K562 (cell line): ENCODE measurements around the gene FNBP1. TPM values are rescaled to one million over a fixed set of nuclear protein-coding genes. Genes with fewer than 3 reads are reported as not detected.
"Not testable (repeated sequence)": the region's sequence is repeated elsewhere in the genome, so short reads cannot be mapped to it uniquely, and the experiment has no call there.

ENCODE experiments used
- ATAC-seq: fragments of 200-7000 bp; cut with Tn5 transposase; 3 replicates; pipeline ENCODE4 v1.9.1; 2020; ENCODE audit warnings: moderate library complexity
- BruUV-seq: library from RNA; stranded (reverse); fragments of 400-500 nt; replicated peaks from 2 replicates; lab custom pipeline; 2021; lab: Mats Ljungman, UMichigan
- CTCF ChIA-PET: fragments of 300-600 bp; formaldehyde crosslinking; extraction: SDS; loops from one replicate; lab custom pipeline; 2021; ENCODE audit warnings: low intra/inter-chr PET ratio; lab: Yijun Ruan, JAX
- POLR2A ChIA-PET: fragments of 300-600, 350-650 bp; sonication (Branson Sonifier 250); formaldehyde crosslinking; extraction: SDS; loops from one replicate; lab custom pipeline; 2021; ENCODE audit warnings: antibody characterized with exemption, inconsistent platforms; lab: Yijun Ruan, JAX
- DNase-seq, 4 experiments: peaks; one replicate each; pipeline versions ENCODE4 v3.0.0 to v3.0.0-alpha.2; 2011 to 2018; ENCODE audit warnings: low spot score in 3 of 4, mixed read lengths in 3 of 4; ENCODE audit errors: extremely low read depth in 1 of 4
- FAIRE-seq: peaks from 2 replicates; lab custom pipeline; 2011; peaks lifted over from hg19 to GRCh38; lab: Jason Lieb, UNC
- H2AFZ ChIP-seq: 2 replicates; pipeline ENCODE4 v1.6.0; 2011; ENCODE audit warnings: low read depth, low read length, control low read depth, inconsistent platforms
- H3K27ac ChIP-seq: fragments of 200-600 bp; 3 replicates; pipeline ENCODE4 v1.8.0; 2011; ENCODE audit warnings: low read depth, mild to moderate bottlenecking, control low read depth, inconsistent platforms, low read length, moderate library complexity, mixed read lengths; ENCODE audit errors: extremely low read depth
- H3K27me3 ChIP-seq, 2 experiments: fragments of 300-600 bp in 1 of 2; 2 replicates in 1 of 2; 3 replicates in 1 of 2; pipeline versions ENCODE4 v1.6.0 to v1.8.0; 2011; ENCODE audit warnings: inconsistent platforms in 2 of 2, low read length in 2 of 2, mild to moderate bottlenecking in 1 of 2, mixed read lengths in 1 of 2, moderate library complexity in 1 of 2; ENCODE audit not compliant: control insufficient read depth in 2 of 2, insufficient read depth in 2 of 2
- H3K36me3 ChIP-seq: fragments of 300-600 bp; 3 replicates; pipeline ENCODE4 v1.8.0; 2011; ENCODE audit warnings: mild to moderate bottlenecking, low read length, inconsistent platforms; ENCODE audit not compliant: control insufficient read depth, insufficient read depth
- H3K4me1 ChIP-seq, 2 experiments: fragments of 200-600 bp in 1 of 2; replicated peaks in 1 of 2; 2 replicates in 1 of 2; 3 replicates in 1 of 2; pipeline versions ENCODE4 v1.5.1 to v1.8.0; 2011; ENCODE audit warnings: inconsistent platforms in 2 of 2, low read length in 2 of 2, mild to moderate bottlenecking in 1 of 2, mixed read lengths in 1 of 2, moderate library complexity in 1 of 2; ENCODE audit not compliant: control insufficient read depth in 2 of 2, insufficient read depth in 2 of 2
- H3K4me2 ChIP-seq: 2 replicates; pipeline ENCODE4 v1.6.1; 2011; ENCODE audit warnings: low read length, control low read depth, inconsistent platforms, mixed read lengths; ENCODE audit not compliant: insufficient read depth
- H3K4me3 ChIP-seq: fragments of 200-600 bp; sonication (generic), shearing (Covaris generic); 2 replicates; pipeline ENCODE4 v1.5.1; 2016; ENCODE audit warnings: control low read depth, inconsistent platforms
- H3K79me2 ChIP-seq: fragments of 200-600 bp; 3 replicates; pipeline ENCODE4 v1.8.0; 2011; ENCODE audit warnings: low read length, inconsistent platforms; ENCODE audit not compliant: control insufficient read depth, insufficient read depth
- H3K9ac ChIP-seq, 2 experiments: 2 replicates each; pipeline versions ENCODE4 v1.6.0 to v1.6.1; 2011; ENCODE audit warnings: low read depth in 2 of 2, low read length in 2 of 2, control low read depth in 1 of 2, inconsistent platforms in 1 of 2, mild to moderate bottlenecking in 1 of 2, mixed read lengths in 1 of 2; ENCODE audit not compliant: insufficient read depth in 1 of 2
- H3K9me1 ChIP-seq: one replicate; pipeline ENCODE4 v1.6.0; 2011; ENCODE audit warnings: inconsistent platforms, mild to moderate bottlenecking, low read length, moderate library complexity; ENCODE audit not compliant: control insufficient read depth, insufficient read depth
- H3K9me3 ChIP-seq: replicated peaks from 2 replicates; pipeline ENCODE4 v1.5.1; 2011; ENCODE audit warnings: low read depth, low read length, inconsistent platforms; ENCODE audit not compliant: control insufficient read depth, insufficient read depth
- H4K20me1 ChIP-seq: replicated peaks from 2 replicates; pipeline ENCODE4 v1.6.1; 2011; ENCODE audit warnings: low read length, inconsistent platforms, mixed read lengths; ENCODE audit not compliant: control insufficient read depth, insufficient read depth
- MAFK ChIP-seq: IDR thresholded peaks from 2 replicates; pipeline ENCODE4 v1.6.1; 2011; ENCODE audit warnings: low read length, improper control_type of control experiment
- POLR2B ChIP-seq: fragments of 450-650 bp; IDR thresholded peaks from 2 replicates; pipeline ENCODE4 v1.6.1; 2018; ENCODE audit warnings: low read depth; ENCODE audit not compliant: partially characterized antibody
- RBBP5 ChIP-seq: fragments of 200-600 bp; sonication (generic); IDR thresholded peaks from 2 replicates; pipeline ENCODE4 v1.6.1; 2012; ENCODE audit warnings: borderline replicate concordance, mild to moderate bottlenecking, low read length, control low read depth, inconsistent platforms; ENCODE audit not compliant: insufficient read depth, poor library complexity, severe bottlenecking
- WGBS: fragments of 100-300 bp; shearing (Covaris generic); methylation state at CpG from one replicate; pipeline ENCODE4 v1.1.6; 2016; ENCODE audit warnings: low coverage, mixed read lengths; ENCODE audit not compliant: insufficient coverage; ENCODE audit errors: missing lambda C conversion rate; 5-methylcytosine and 5-hydroxymethylcytosine counted together
- in situ Hi-C: fragments of 300-500 bp; cut with MboI; formaldehyde crosslinking; loops from 4 replicates; pipeline ENCODE4 v1.15.0; 2018; ENCODE audit warnings: inconsistent platforms, mixed read lengths
- intact Hi-C: fragments of 100-400 bp; cut with micrococcal nuclease; formaldehyde crosslinking; loops from 2 replicates; pipeline ENCODE4 v1.14.2; 2022
- polyA plus RNA-seq, 8 experiments: library from polyadenylated mRNA; depleted of rRNA in 4 of 8; stranded (reverse) in 5 of 8; unstranded in 3 of 8; fragments of >200 nt; fragmentation: Nextera tagmentation in 2 of 8; fragmentation: Illumina TruSeq in 1 of 8; extraction: Ambion mirVana in 2 of 8; extraction: Trizol in 1 of 8; gene quantifications; 2 replicates each; pipeline versions ENCODE4 v1.2.1 to v1.2.3, GENCODE V29; 2011 to 2014; ENCODE audit warnings: inconsistent platforms in 1 of 8, missing spikeins in 1 of 8
- total RNA-seq, 7 experiments: library from RNA; depleted of rRNA in 6 of 7; stranded (reverse); fragments of >200 nt in 6 of 7; fragmentation: Illumina TruSeq in 2 of 7; extraction: Trizol in 2 of 7; gene quantifications; 2 replicates each; pipeline versions ENCODE4 v1.2.1 to v1.2.3, GENCODE V29; 2011 to 2021; ENCODE audit warnings: low replicate concordance in 1 of 7

FNBP1 gene
- total and polyA plus RNA-seq, 9 of the 15 experiments (the other 6 are each of a cell fraction or from before 2014, with no cell fraction given), result 1.8 to 14.9 (median 7.6) TPM

GRCh38 chr9:129891569-129891968, 151.4 kb downstream of the FNBP1 start:
- Histone ChIP-seq H3K9me3 (no peaks in the 10 kb centered on the region), H3K36me3 (no peaks in the 10 kb centered on the region), H4K20me1 (no peaks in the 10 kb centered on the region), H3K79me2 (peaks cover 1% of the 10 kb centered on the region; the same call in 1 of the 3 replicates), H2AFZ (peak overlapping the region; percentile 90), H3K9me1 (no peaks in the 10 kb centered on the region), H3K4me2 (peak overlapping the region; percentile 25; the same call in 1 of the 2 replicates), H3K27me3 (no peaks in the 10 kb centered on the region), H3K9ac (peak overlapping the region in 1 of 2 experiments; percentile 38; a peak in 2 of 4 replicates), H3K4me1 (peaks cover 23 to 48% of the 10 kb centered on the region in 2 experiments), H3K4me3 (no peak overlapping the region), H3K27ac (peak overlapping the region; percentile 52; the same call in 2 of the 3 replicates)
- ATAC-seq (no peak), DNase-seq (no peak), FAIRE-seq (no peak)
- ChIA-PET CTCF (no interaction called here), POLR2A (interaction anchor here (1.4 kb wide), 1 partner anchor 52 kb away, joined by 4 read pairs; no protein-coding TSS in a partner anchor)
- BruUV-seq, result no TSS peak
- 58% methylated on average over 4 of the region's 4 CpGs for WGBS
- TF ChIP-seq POLR2B (no peak), MAFK (0 out of 2 replicates have a peak, but pooled peaks have one; percentile 2), RBBP5 (peak; percentile 29)
- in situ Hi-C loops, result no loop called here
- intact Hi-C loops, result no loop called here

- peak overlapping the region; percentile 90; the same call in 1 of the 2 replicates for H2AFZ ChIP-seq
- H3K4me2 ChIP-seq, POLR2A ChIA-PET, H3K27me3 ChIP-seq, FAIRE-seq, H3K4me3 ChIP-seq, H3K9me3 ChIP-seq, ATAC-seq, H3K36me3 ChIP-seq, DNase-seq, intact Hi-C loops, CTCF ChIA-PET, H4K20me1 ChIP-seq, H3K27ac ChIP-seq, H3K9ac ChIP-seq, in situ Hi-C loops, BruUV-seq, H3K9me1 ChIP-seq, H3K79me2 ChIP-seq: not testable (repeated sequence)
- WGBS, result 86% methylated on average over 11 of the region's 14 CpGs
- peaks cover 31 to 53% of the 10 kb centered on the region in 2 experiments for H3K4me1 ChIP-seq
Measured at GRCh38 chr9:129890718-129891299, 152.2 kb downstream of the FNBP1 start.
